HepG2 (cell line): Measurements from ENCODE around the gene ARCN1. TPM values are rescaled to one million over a fixed set of nuclear protein-coding genes. Genes with fewer than 3 reads are reported as not detected.

Experiments used
- ATAC-seq: fragments of 200-7000 bp; cut with Tn5 transposase; 3 replicates; pipeline ENCODE4 v1.9.1; 2020; ENCODE audit warnings: mild to moderate bottlenecking, moderate library complexity
- BruUV-seq: library from RNA; stranded (reverse); fragments of 400-500 nt; replicated peaks from 2 replicates; lab custom pipeline; 2021; lab: Mats Ljungman, UMichigan
- CTCF ChIA-PET: fragments of 300-600 bp; formaldehyde crosslinking; extraction: SDS; loops from one replicate; lab custom pipeline; 2021; ENCODE audit warnings: low total read pairs, inconsistent platforms, low intra/inter-chr PET ratio; lab: Yijun Ruan, JAX
- POLR2A ChIA-PET: fragments of 350-600 bp; sonication (Branson Sonifier 250); formaldehyde crosslinking; loops from one replicate; lab custom pipeline; 2020; ENCODE audit warnings: antibody characterized with exemption, inconsistent platforms; lab: Yijun Ruan, JAX
- DNase-seq: peaks from one replicate; pipeline ENCODE4 v3.0.0-alpha.2; 2015; ENCODE audit warnings: low spot score
- FAIRE-seq: peaks from 3 replicates; lab custom pipeline; 2011; peaks lifted over from hg19 to GRCh38; lab: Jason Lieb, UNC
- H2AFZ ChIP-seq: one replicate; pipeline ENCODE4 v1.6.1; 2011; ENCODE audit warnings: low read length, inconsistent platforms
- H3K27ac ChIP-seq: fragments of 300-600 bp; 3 replicates; pipeline ENCODE4 v1.8.0; 2011; ENCODE audit warnings: mixed run types, mild to moderate bottlenecking, mixed read lengths, low read length, inconsistent platforms; ENCODE audit not compliant: insufficient read depth; ENCODE audit errors: extremely low read length
- H3K27me3 ChIP-seq, 2 experiments: fragments of 200-600 bp in 1 of 2; 2 replicates in 1 of 2; 3 replicates in 1 of 2; pipeline versions ENCODE4 v1.6.0 to v1.8.0; 2011; ENCODE audit warnings: low read length in 2 of 2, mild to moderate bottlenecking in 2 of 2, moderate library complexity in 2 of 2, inconsistent platforms in 1 of 2; ENCODE audit not compliant: insufficient read depth in 2 of 2, control insufficient read depth in 1 of 2
- H3K36me3 ChIP-seq, 2 experiments: fragments of 200-600 bp in 1 of 2; replicated peaks in 1 of 2; 2 replicates in 1 of 2; 3 replicates in 1 of 2; pipeline versions ENCODE4 v1.5.1 to v1.8.0; 2011; ENCODE audit warnings: low read length in 2 of 2, inconsistent platforms in 1 of 2; ENCODE audit not compliant: insufficient read depth in 2 of 2, control insufficient read depth in 1 of 2
- H3K4me1 ChIP-seq: 2 replicates; pipeline ENCODE4 v1.5.1; 2012; ENCODE audit warnings: low read length, inconsistent platforms; ENCODE audit not compliant: insufficient read depth
- H3K4me2 ChIP-seq: 2 replicates; pipeline ENCODE4 v1.6.0; 2011; ENCODE audit warnings: low read depth, low read length, inconsistent platforms
- H3K4me3 ChIP-seq, 3 experiments: fragments of 200-600 bp in 1 of 3; sonication (generic), shearing (Covaris generic) in 1 of 3; replicated peaks in 1 of 3; 2 replicates each; pipeline ENCODE4 v1.5.1; 2011 to 2016; ENCODE audit warnings: low read length in 3 of 3, inconsistent platforms in 2 of 3, low read depth in 2 of 3, mild to moderate bottlenecking in 2 of 3, control low read depth in 1 of 3, mixed read lengths in 1 of 3; ENCODE audit not compliant: insufficient read depth in 1 of 3
- H3K79me2 ChIP-seq: one replicate; pipeline ENCODE4 v1.6.1; 2011; ENCODE audit warnings: low read length, inconsistent platforms; ENCODE audit not compliant: insufficient read depth
- H3K9ac ChIP-seq: 2 replicates; pipeline ENCODE4 v1.6.0; 2011; ENCODE audit warnings: mild to moderate bottlenecking, low read depth, low read length, inconsistent platforms; ENCODE audit not compliant: insufficient read depth
- H3K9me3 ChIP-seq: 2 replicates; pipeline ENCODE4 v1.5.1; 2012; ENCODE audit warnings: mild to moderate bottlenecking, low read length
- H4K20me1 ChIP-seq: 2 replicates; pipeline ENCODE4 v1.6.0; 2011; ENCODE audit warnings: inconsistent platforms, mild to moderate bottlenecking, low read length, moderate library complexity; ENCODE audit not compliant: insufficient read depth
- ATAD3A ChIP-seq: sonication (generic); formaldehyde crosslinking; IDR thresholded peaks from 2 replicates; pipeline ENCODE4 v1.4.0; 2020; ENCODE audit warnings: missing genetic modification reagents
- CEBPB ChIP-seq: IDR thresholded peaks from 2 replicates; pipeline ENCODE4 v1.6.1; 2011; ENCODE audit warnings: low read depth, low read length, improper control_type of control experiment, borderline replicate concordance
- MTF1 ChIP-seq: sonication (generic); formaldehyde crosslinking; IDR thresholded peaks from 2 replicates; pipeline ENCODE4 v1.5.0; 2020; ENCODE audit warnings: missing genetic modification reagents
- NR2F6 ChIP-seq, 2 experiments: IDR thresholded peaks; 2 replicates each; pipeline ENCODE4 v1.6.1; 2016; ENCODE audit warnings: antibody characterized with exemption in 1 of 2, mild to moderate bottlenecking in 1 of 2
- U2AF2 ChIP-seq: fragments of 200-400 bp; formaldehyde crosslinking; IDR thresholded peaks from 2 replicates; pipeline ENCODE4 v1.6.1; 2017; ENCODE audit warnings: low read depth, mild to moderate bottlenecking, low read length
- YY1 ChIP-seq: IDR thresholded peaks from 2 replicates; pipeline ENCODE4 v1.6.1; 2011; ENCODE audit warnings: low read length, low read depth, moderate library complexity, mild to moderate bottlenecking; ENCODE audit not compliant: insufficient read depth, insufficient replicate concordance
- ZNF292 ChIP-seq: sonication (generic); formaldehyde crosslinking; IDR thresholded peaks from 2 replicates; pipeline ENCODE4 v1.8.1; 2022; ENCODE audit warnings: mild to moderate bottlenecking, low read depth, missing genetic modification reagents, borderline replicate concordance
- ZNF33A ChIP-seq: sonication (generic); formaldehyde crosslinking; IDR thresholded peaks from 2 replicates; pipeline ENCODE4 v1.5.1; 2020; ENCODE audit warnings: missing genetic modification reagents, mild to moderate bottlenecking, moderate library complexity, borderline replicate concordance
- ZNF441 ChIP-seq: sonication (generic); formaldehyde crosslinking; IDR thresholded peaks from 2 replicates; pipeline ENCODE4 v1.7.0; 2021; ENCODE audit warnings: missing genetic modification reagents, borderline replicate concordance
- ZNF552 ChIP-seq: sonication (generic); formaldehyde crosslinking; IDR thresholded peaks from 2 replicates; pipeline ENCODE4 v1.9.0; 2022; ENCODE audit warnings: missing genetic modification reagents, mild to moderate bottlenecking, borderline replicate concordance
- ZNF746 ChIP-seq: sonication (generic); formaldehyde crosslinking; IDR thresholded peaks from 2 replicates; pipeline ENCODE4 v1.8.0; 2022; ENCODE audit warnings: mild to moderate bottlenecking, missing genetic modification reagents
- ZSCAN22 ChIP-seq: sonication (generic); formaldehyde crosslinking; IDR thresholded peaks from 2 replicates; pipeline ENCODE4 v1.4.0; 2020; ENCODE audit warnings: mild to moderate bottlenecking, missing genetic modification reagents
- WGBS: methylation state at CpG from one replicate; pipeline ENCODE4 v1.1.6; 2017; ENCODE audit warnings: low lambda C conversion rate; 5-methylcytosine and 5-hydroxymethylcytosine counted together
- in situ Hi-C: cut with HindIII; loops from 2 replicates; pipeline ENCODE4 v1.10.0; 2017; ENCODE audit warnings: low pct_unique_long_range_greater_than_20kb; ENCODE audit not compliant: extremely low pct_ligation_motif_present
- intact Hi-C: fragments of 100-400 bp; cut with micrococcal nuclease; formaldehyde crosslinking; loops from one replicate; pipeline ENCODE4 v1.10.0; 2022; ENCODE audit not compliant: unreplicated experiment
- polyA plus RNA-seq, 8 experiments: library from polyadenylated mRNA; depleted of rRNA in 3 of 8; stranded (reverse) in 7 of 8; unstranded in 1 of 8; fragments of >200 nt; fragmentation: Illumina TruSeq in 4 of 8; extraction: Trizol in 4 of 8; gene quantifications; 2 replicates each; pipeline versions ENCODE4 v1.2.1 to v1.2.3, GENCODE V29; 2011 to 2016; ENCODE audit warnings: low read depth in 4 of 8, missing spikeins in 1 of 8, mixed read lengths in 1 of 8; ENCODE audit not compliant: insufficient read depth in 1 of 8
- total RNA-seq, 5 experiments: library from RNA; depleted of rRNA; stranded (reverse); fragments of >200 nt; fragmentation: Illumina TruSeq; extraction: Trizol; gene quantifications; 2 replicates each; pipeline ENCODE4 v1.2.3, GENCODE V29; 2016; ENCODE audit warnings: low read depth in 1 of 5
- TF ChIP-seq, protein P1 (sequence below): IDR thresholded peaks from 2 replicates; pipeline ENCODE4 v1.6.1; 2016; ENCODE audit warnings: missing compliant biosample characterization, missing genetic modification reagents, borderline replicate concordance
- TF ChIP-seq, protein P2 (sequence below): sonication (generic); formaldehyde crosslinking; IDR thresholded peaks from 2 replicates; pipeline ENCODE4 v1.5.1; 2020; ENCODE audit warnings: mild to moderate bottlenecking, moderate library complexity, missing genetic modification reagents
- TF ChIP-seq, protein P3 (sequence below): sonication (generic); IDR thresholded peaks from 2 replicates; pipeline ENCODE4 v1.6.1; 2016; ENCODE audit warnings: low read depth, borderline replicate concordance
- TF ChIP-seq, protein P4 (sequence below): sonication (generic); formaldehyde crosslinking; IDR thresholded peaks from 2 replicates; pipeline ENCODE4 v1.5.0; 2020; ENCODE audit warnings: mild to moderate bottlenecking, missing genetic modification reagents, borderline replicate concordance

The ARCN1 gene
- total and polyA plus RNA-seq, 2 of the 13 experiments (the other 11 are each of a cell fraction or from before 2014, with no cell fraction given) = 148 to 200 TPM

DNA sequence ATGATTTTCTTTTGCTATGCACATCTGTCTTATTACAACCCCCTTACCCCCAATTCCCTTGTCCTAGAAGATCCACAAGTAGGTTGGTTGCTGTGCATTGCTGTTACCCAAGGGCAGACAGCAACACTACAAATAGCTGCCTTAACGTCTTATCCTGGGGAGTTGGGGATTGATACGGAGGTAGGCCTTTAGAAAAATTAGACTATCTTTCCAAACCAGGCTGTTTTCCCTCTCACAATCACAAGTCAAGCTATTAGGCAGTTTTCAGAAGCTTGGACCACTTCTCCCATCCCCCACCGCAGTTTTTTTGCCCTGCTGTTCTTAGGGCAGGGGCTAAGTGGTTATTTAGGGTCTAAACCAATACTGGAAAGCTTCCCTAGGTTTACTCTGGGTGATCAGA, 32.4 kb downstream of the ARCN1 start (continued):
- TF ChIP-seq, protein P1, sequence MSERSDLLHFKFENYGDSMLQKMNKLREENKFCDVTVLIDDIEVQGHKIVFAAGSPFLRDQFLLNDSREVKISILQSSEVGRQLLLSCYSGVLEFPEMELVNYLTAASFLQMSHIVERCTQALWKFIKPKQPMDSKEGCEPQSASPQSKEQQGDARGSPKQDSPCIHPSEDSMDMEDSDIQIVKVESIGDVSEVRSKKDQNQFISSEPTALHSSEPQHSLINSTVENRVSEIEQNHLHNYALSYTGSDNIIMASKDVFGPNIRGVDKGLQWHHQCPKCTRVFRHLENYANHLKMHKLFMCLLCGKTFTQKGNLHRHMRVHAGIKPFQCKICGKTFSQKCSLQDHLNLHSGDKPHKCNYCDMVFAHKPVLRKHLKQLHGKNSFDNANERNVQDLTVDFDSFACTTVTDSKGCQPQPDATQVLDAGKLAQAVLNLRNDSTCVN = no peak
- TF ChIP-seq YY1 (no peak), ZNF552 (CRISPR knock-in tag) (no peak), ATAD3A (CRISPR knock-in tag) (no peak), U2AF2 (no peak)

DNA sequence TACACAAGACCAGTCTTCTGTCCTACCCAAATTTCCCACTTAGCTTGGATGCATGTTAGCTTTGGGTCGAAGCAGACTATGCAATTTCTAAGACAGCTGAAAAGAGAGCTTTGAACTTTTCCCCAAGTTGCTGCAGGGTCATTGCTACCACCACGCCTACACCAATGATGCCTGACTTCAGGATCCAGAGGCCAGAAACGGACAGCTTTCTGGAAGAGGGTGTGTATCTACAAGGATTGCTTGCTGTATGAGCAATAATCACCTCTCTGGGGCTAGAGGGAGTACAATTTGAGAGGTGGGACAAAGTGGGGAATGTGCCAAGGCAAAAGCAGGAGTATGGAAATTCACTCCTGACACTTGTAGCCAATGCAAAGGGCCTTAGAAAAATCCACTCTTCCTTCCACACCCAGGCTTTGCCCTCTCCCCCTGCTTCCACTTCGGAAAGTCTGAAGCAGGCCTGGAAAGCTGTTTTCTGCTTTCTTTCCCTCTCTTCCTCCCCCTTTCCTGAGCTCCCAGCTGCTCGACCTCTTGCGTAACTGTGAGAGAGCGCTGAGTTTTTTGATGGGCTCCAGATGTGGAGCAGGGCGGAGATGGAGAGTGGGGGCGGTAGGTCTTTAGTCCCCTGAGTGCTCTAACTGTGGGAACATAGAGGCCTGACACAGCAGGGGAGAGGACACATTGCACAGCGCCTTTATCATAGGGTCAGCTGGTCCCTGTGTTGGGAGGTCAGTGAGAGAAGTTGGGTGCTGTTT, 33.1 kb downstream of the ARCN1 start:
- POLR2A ChIA-PET = interaction anchor here (2.5 to 6.9 kb wide), 2 partner anchors 16 to 33 kb away, joined by 9 to 83 read pairs; partner anchors contain the start of gene ARCN1
- Histone ChIP-seq H3K4me2 (peak overlapping the region; percentile 91), H3K9me3 (no peaks in the 10 kb centered on the region), H2AFZ (no peak overlapping the region), H3K4me1 (peaks cover 39% of the 10 kb centered on the region), H3K9ac (no peak overlapping the region), H3K4me3 (peak overlapping the region in 1 of 3 experiments; percentile 32; a peak in 2 of 6 replicates), H3K27ac (no peak overlapping the region), H3K36me3 (peaks cover 3 to 17% of the 10 kb centered on the region in 2 experiments), H4K20me1 (no peaks in the 10 kb centered on the region), H3K27me3 (peaks cover 0 to 6% of the 10 kb centered on the region in 2 experiments; a peak in 1 of 5 replicates), H3K79me2 (no peaks in the 10 kb centered on the region)
- 5% methylated on average over 9 of the region's 10 CpGs for WGBS
- ATAC-seq (peak; percentile 15), DNase-seq (peak; percentile 41), FAIRE-seq (no peak)
- no TSS peak for BruUV-seq
- CTCF ChIA-PET = no interaction called here
- in situ Hi-C loops = no loop called here
- intact Hi-C loops = loop anchor here (5.0 kb wide), 1 partner anchor 33 kb away; the partner anchor contains the start of gene ARCN1
- TF ChIP-seq, protein P2, sequence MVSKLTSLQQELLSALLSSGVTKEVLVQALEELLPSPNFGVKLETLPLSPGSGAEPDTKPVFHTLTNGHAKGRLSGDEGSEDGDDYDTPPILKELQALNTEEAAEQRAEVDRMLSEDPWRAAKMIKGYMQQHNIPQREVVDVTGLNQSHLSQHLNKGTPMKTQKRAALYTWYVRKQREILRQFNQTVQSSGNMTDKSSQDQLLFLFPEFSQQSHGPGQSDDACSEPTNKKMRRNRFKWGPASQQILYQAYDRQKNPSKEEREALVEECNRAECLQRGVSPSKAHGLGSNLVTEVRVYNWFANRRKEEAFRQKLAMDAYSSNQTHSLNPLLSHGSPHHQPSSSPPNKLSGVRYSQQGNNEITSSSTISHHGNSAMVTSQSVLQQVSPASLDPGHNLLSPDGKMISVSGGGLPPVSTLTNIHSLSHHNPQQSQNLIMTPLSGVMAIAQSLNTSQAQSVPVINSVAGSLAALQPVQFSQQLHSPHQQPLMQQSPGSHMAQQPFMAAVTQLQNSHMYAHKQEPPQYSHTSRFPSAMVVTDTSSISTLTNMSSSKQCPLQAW (CRISPR knock-in tag) = no peak
- TF ChIP-seq ZNF33A (CRISPR knock-in tag) = no peak
- peak; percentile 62 for TF ChIP-seq NR2F6 (IDR thresholded peaks at IDR 0.05)
- peak; percentile 46; the same call in 1 of the 2 replicates for TF ChIP-seq NR2F6 (CRISPR knock-in tag; IDR thresholded peaks at IDR 0.05)
- no peak for TF ChIP-seq ZSCAN22 (CRISPR knock-in tag)
- peak; percentile 85 for TF ChIP-seq CEBPB
- TF ChIP-seq ZNF292 (CRISPR knock-in tag) = no peak
- no peak for TF ChIP-seq ZNF746 (CRISPR knock-in tag)
- no peak for TF ChIP-seq MTF1
- TF ChIP-seq ZNF441 (CRISPR knock-in tag) = no peak
- TF ChIP-seq, protein P3, sequence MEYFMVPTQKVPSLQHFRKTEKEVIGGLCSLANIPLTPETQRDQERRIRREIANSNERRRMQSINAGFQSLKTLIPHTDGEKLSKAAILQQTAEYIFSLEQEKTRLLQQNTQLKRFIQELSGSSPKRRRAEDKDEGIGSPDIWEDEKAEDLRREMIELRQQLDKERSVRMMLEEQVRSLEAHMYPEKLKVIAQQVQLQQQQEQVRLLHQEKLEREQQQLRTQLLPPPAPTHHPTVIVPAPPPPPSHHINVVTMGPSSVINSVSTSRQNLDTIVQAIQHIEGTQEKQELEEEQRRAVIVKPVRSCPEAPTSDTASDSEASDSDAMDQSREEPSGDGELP = peak; percentile 95; the same call in 1 of the 2 replicates
- TF ChIP-seq, protein P4, sequence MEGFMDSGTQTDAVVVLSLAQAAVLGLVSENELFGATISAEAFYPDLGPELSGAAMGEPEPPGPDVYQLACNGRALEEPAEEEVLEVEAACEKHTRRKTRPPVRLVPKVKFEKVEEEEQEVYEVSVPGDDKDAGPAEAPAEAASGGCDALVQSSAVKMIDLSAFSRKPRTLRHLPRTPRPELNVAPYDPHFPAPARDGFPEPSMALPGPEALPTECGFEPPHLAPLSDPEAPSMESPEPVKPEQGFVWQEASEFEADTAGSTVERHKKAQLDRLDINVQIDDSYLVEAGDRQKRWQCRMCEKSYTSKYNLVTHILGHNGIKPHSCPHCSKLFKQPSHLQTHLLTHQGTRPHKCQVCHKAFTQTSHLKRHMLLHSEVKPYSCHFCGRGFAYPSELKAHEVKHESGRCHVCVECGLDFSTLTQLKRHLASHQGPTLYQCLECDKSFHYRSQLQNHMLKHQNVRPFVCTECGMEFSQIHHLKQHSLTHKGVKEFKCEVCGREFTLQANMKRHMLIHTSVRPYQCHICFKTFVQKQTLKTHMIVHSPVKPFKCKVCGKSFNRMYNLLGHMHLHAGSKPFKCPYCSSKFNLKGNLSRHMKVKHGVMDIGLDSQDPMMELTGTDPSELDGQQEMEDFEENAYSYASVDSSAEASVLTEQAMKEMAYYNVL (CRISPR knock-in tag) = peak; percentile 79; the same call in 1 of the 2 replicates
